Measurements from ENCODE around the gene ARSD.
"Not testable (repeated sequence)": the region's sequence is repeated elsewhere in the genome, so short reads cannot be mapped to it uniquely, and the experiment has no call there.

The ARSD gene

GRCh38 chrX:2931612-2932011 is 2.5 kb upstream of the ARSD start:
- DNase-seq: no peak

GRCh38 chrX:2931155-2931554 is 2.0 kb upstream of the ARSD start:
- no peak for DNase-seq

- DNase-seq: no peak
These were observed 952 bp downstream of the ARSD start for GRCh38 chrX:2928191-2928582.

- DNase-seq: no peak
These were observed 2.4 kb downstream of the ARSD start for GRCh38 chrX:2926664-2927275.

GRCh38 chrX:2926255-2926654 is 2.9 kb downstream of the ARSD start:
- not testable (repeated sequence) for DNase-seq

GRCh38 chrX:2924151-2924550 is 5.0 kb downstream of the ARSD start:
- no peak for DNase-seq

GRCh38 chrX:2921750-2922149 is 7.4 kb downstream of the ARSD start:
- no peak for DNase-seq

- DNase-seq: no peak
These were observed 7.9 kb downstream of the ARSD start for GRCh38 chrX:2921193-2921592.

GRCh38 chrX:2917767-2918166 is 11.4 kb downstream of the ARSD start:
- DNase-seq: no peak

GRCh38 chrX:2913118-2913517 is 16.0 kb downstream of the ARSD start:
- no peak for DNase-seq

GRCh38 chrX:2910109-2910508 is 19.0 kb downstream of the ARSD start:
- no peak for DNase-seq

- DNase-seq: no peak
These were observed 20.9 kb downstream of the ARSD start for GRCh38 chrX:2908125-2908685.

- no peak for DNase-seq
These were observed 21.8 kb downstream of the ARSD start for GRCh38 chrX:2907295-2907694.

- no peak for DNase-seq
These were observed 25.8 kb downstream of the ARSD start for GRCh38 chrX:2903366-2903765.

- no peak for DNase-seq
These were observed 26.3 kb downstream of the ARSD start for GRCh38 chrX:2902841-2903240.

- DNase-seq: no peak
These were observed 27.6 kb downstream of the ARSD start for GRCh38 chrX:2901367-2902036.

GRCh38 chrX:2898846-2899512 is 30.2 kb downstream of the ARSD start:
- no peak for DNase-seq

GRCh38 chrX:2897690-2898623 is 31.2 kb downstream of the ARSD start:
- DNase-seq: peak; percentile 13

- no peak for DNase-seq
These were observed 31.8 kb downstream of the ARSD start for GRCh38 chrX:2897311-2897689.

- peak; percentile 26 for DNase-seq
These were observed 34.2 kb downstream of the ARSD start for GRCh38 chrX:2894885-2895292.

- no peak for DNase-seq
These were observed 36.3 kb downstream of the ARSD start for GRCh38 chrX:2892816-2893215.

GRCh38 chrX:2890536-2891460 is 38.3 kb downstream of the ARSD start:
- DNase-seq: not testable (repeated sequence)

All from DMS79 treated with DMSO at 0.1 percent for 48 hours (cell line).